ENCODE measurements around the gene GET4.

GET4 gene

DNA sequence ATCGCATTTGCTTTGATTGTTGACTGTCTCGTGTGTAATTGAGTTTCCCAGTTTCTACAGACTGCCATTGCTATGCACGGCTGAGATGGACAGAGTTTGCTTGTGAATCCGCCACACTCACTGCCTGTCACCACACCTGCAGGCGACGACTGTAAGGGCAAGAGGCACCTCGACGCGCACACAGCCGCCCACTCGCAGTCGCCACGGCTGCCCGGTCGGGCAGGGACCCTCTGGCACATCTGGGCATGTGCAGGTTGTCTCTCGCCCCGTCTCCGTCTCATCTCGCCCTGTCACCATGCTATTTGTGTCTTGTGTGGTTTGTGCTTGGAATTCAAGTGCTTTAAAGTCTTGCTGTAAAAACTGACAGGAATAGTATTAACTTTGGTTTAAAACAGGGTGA is 26.6 kb upstream of the GET4 start:
- TF ChIP-seq MYC (IDR thresholded peaks at IDR 0.05; ENCODE audit: low read depth, low read length) (no peak), CTCF (IDR thresholded peaks at IDR 0.05; ENCODE audit: low read depth, low read length) (no peak), POLR2A (IDR thresholded peaks at IDR 0.05; ENCODE audit: extremely low read depth, insufficient read length) (no peak)
- TF ChIP-seq, protein P1, sequence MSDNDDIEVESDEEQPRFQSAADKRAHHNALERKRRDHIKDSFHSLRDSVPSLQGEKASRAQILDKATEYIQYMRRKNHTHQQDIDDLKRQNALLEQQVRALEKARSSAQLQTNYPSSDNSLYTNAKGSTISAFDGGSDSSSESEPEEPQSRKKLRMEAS (IDR thresholded peaks at IDR 0.05; ENCODE audit: low read depth, low read length): no peak
- no peak for DNase-seq (ENCODE audit: low read depth)
- no peak overlapping the region for H3K4me3 ChIP-seq (ENCODE audit: low read depth, low read length)

GRCh38 chr7:851204-851603 is 25.1 kb upstream of the GET4 start:
- TF ChIP-seq POLR2A (IDR thresholded peaks at IDR 0.05; ENCODE audit: extremely low read depth, insufficient read length) (no peak), CTCF (IDR thresholded peaks at IDR 0.05; ENCODE audit: low read depth, low read length) (no peak), MYC (IDR thresholded peaks at IDR 0.05; ENCODE audit: low read depth, low read length) (no peak)
- TF ChIP-seq, protein P1 (IDR thresholded peaks at IDR 0.05; ENCODE audit: low read depth, low read length): no peak

DNA sequence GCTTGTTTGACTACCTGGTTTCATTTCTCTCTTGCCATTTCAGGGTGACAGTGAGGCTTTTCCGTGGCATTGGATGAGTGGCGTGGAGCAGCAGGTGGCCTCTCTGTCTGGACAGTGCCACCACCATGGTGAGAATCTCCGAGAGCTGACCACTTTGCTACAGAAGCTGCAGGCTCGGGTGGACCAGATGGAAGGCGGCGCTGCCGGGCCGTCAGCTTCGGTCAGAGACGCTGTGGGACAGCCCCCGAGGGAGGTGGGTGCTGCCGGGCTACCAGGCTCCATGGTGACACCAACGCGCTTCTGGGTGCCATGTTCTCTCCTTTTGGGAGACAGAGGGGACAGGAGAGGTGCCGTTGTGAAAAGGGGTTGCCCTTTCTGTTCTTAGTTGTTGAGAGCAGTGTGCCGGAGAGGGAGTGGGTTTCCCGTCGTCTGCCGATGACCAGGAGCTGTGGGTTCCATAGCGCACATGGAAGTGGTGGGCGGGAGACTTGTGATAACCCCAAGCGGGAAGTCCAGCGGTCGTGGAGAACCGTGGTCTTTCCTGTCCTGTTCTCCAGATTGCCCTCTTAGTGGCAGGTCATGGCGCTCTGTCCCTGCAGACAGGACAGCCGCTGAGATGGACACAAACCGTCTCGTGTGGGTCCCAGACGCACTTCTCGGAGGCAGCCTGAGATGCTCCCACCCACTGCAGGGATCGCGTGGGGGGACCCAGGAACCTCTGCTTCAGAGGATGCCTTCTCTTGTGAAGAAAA is 22.8 kb upstream of the GET4 start:
- DNase-seq (ENCODE audit: low read depth): no peak
- H3K4me3 ChIP-seq (ENCODE audit: low read depth, low read length): no peak overlapping the region
- TF ChIP-seq, protein P1 (IDR thresholded peaks at IDR 0.05; ENCODE audit: low read depth, low read length): no peak
- no peak for TF ChIP-seq CTCF (IDR thresholded peaks at IDR 0.05; ENCODE audit: low read depth, low read length)
- no peak for TF ChIP-seq MYC (IDR thresholded peaks at IDR 0.05; ENCODE audit: low read depth, low read length)
- TF ChIP-seq POLR2A (IDR thresholded peaks at IDR 0.05; ENCODE audit: extremely low read depth, insufficient read length): no peak

More at GRCh38 chr7:851204-851603, 25.1 kb upstream of the GET4 start:
- DNase-seq (ENCODE audit: low read depth): no peak
- H3K4me3 ChIP-seq (ENCODE audit: low read depth, low read length): no peak overlapping the region

- TF ChIP-seq MYC (IDR thresholded peaks at IDR 0.05; ENCODE audit: low read depth, low read length) (no peak), CTCF (IDR thresholded peaks at IDR 0.05; ENCODE audit: low read depth, low read length) (no peak), POLR2A (IDR thresholded peaks at IDR 0.05; ENCODE audit: extremely low read depth, insufficient read length) (no peak)
- TF ChIP-seq, protein P1 (IDR thresholded peaks at IDR 0.05; ENCODE audit: low read depth, low read length): no peak
- no peak overlapping the region for H3K4me3 ChIP-seq (ENCODE audit: low read depth, low read length)
- DNase-seq (ENCODE audit: low read depth): no peak
These were observed 22.1 kb upstream of the GET4 start for GRCh38 chr7:854118-854775.

DNA sequence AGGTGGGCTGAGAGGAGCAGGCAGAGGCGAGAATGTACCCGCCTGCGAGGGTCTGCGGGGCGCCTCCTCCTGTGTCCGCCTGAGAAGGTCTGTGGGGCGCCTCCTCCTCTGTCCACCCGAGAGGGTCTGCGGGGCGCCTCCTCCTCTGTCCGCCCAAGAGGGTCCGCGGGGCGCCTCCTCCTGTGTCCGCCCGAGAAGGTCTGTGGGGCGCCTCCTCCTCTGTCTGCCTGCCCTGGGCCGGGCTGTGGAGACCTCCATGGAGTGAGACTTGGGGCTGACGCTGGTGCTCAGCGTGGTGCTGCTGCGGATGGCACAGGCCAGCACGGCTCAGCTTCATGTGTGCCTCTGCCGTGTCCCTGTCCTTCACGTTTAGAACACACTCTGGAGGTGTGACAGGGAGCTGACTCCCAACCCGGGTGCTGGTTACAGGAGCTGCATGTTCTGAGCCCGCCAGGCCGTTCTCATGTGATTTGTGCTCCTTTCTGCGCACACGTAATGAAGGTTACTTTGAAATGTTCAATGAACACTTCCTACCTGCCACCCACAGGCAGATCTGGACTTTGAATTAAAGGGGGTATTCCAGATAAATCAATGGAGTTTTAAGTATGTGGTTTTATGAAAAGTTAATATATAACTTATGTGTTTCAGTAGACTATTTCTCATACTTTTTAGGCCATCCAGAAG is 20.5 kb upstream of the GET4 start:
- DNase-seq (ENCODE audit: low read depth): no peak
- TF ChIP-seq CTCF (IDR thresholded peaks at IDR 0.05; ENCODE audit: low read depth, low read length): no peak
- TF ChIP-seq POLR2A (IDR thresholded peaks at IDR 0.05; ENCODE audit: extremely low read depth, insufficient read length): no peak
- TF ChIP-seq, protein P1 (IDR thresholded peaks at IDR 0.05; ENCODE audit: low read depth, low read length): no peak
- TF ChIP-seq MYC (IDR thresholded peaks at IDR 0.05; ENCODE audit: low read depth, low read length): no peak
- no peak overlapping the region for H3K4me3 ChIP-seq (ENCODE audit: low read depth, low read length)
